GM12891 (cell line): ENCODE data around the gene ZKSCAN2.

ENCODE experiments used
- DNase-seq: peaks from one replicate; pipeline ENCODE4 v3.0.0; 2011; ENCODE audit warnings: low spot score; ENCODE audit not compliant: insufficient read length
- FAIRE-seq: peaks from 2 replicates; lab custom pipeline; 2011; peaks lifted over from hg19 to GRCh38; lab: Jason Lieb, UNC
- PAX5 ChIP-seq: IDR thresholded peaks from 2 replicates; pipeline ENCODE4 v1.6.1; 2011; ENCODE audit warnings: low read length, moderate library complexity, mild to moderate bottlenecking; ENCODE audit not compliant: insufficient read depth, severe bottlenecking
- POLR2A ChIP-seq: IDR thresholded peaks from 2 replicates; pipeline ENCODE4 v1.6.1; 2011; ENCODE audit warnings: low read depth, low read length, control low read depth
- POLR2AphosphoS5 ChIP-seq: IDR thresholded peaks from 2 replicates; pipeline ENCODE4 v1.6.1; 2011; ENCODE audit warnings: low read depth, low read length, control low read depth
- POU2F2 ChIP-seq: IDR thresholded peaks from 2 replicates; pipeline ENCODE4 v1.6.1; 2011; ENCODE audit warnings: low read depth, mild to moderate bottlenecking, control low read depth, low read length, moderate library complexity
- SPI1 ChIP-seq: IDR thresholded peaks from 2 replicates; pipeline ENCODE4 v1.6.1; 2011; ENCODE audit warnings: low read depth, low read length, control low read depth
- TAF1 ChIP-seq: IDR thresholded peaks from 2 replicates; pipeline ENCODE4 v1.6.1; 2011; ENCODE audit warnings: low read depth, low read length, control low read depth

Gene ZKSCAN2

DNA sequence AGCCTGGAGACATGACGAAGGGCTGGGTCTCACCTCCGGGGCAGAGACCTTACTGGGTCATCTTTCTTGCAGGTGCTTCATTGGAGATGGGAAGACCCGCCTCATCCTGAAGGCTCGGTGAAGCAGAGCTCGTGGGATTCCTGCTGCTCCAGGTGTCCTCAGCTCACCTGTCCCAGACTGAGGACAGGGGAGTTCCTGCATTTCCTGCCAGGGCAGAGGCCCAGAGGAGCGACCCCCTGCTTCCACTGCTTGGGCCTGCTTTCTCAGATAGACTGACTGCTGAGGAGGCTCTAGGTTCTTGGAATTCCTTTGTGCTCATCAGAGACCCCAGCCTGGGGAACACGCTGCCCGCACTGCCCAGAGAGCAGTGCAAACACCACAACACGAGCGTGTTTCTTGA lies 29.3 kb downstream of the ZKSCAN2 start:
- FAIRE-seq: no peak
- DNase-seq: no peak
- TF ChIP-seq POLR2A (no peak), SPI1 (no peak), POLR2AphosphoS5 (no peak), TAF1 (no peak), POU2F2 (no peak), PAX5 (no peak)

DNA sequence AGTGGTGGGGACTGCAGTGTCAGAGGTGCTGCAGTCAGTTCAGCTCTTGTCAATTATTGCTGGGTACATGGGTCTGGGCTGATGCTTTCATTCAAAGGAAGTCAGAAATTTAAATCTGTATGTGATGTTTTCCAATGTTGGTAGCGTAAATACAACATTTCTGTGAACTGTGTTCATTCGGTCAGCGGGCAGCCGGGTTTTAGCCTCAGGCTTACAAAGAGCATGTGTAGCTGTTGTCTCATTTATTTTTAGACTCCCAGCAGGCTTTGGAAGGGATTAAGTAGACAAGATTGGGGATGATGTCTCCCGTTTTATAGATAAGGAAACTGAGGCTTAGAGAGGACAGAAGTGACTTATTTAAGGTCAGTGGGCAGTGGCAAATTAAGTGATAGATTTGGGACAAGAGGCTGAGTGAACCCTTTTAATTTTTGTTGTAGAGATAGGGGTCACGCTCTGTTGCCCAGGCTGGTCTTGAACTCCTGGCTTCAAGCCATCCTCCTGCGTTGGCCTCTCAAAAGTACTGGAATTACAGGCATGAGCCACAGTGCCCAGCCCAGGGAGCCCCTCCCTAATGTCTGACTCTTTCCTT lies 32.8 kb downstream of the ZKSCAN2 start:
- TF ChIP-seq TAF1 (no peak), POU2F2 (no peak), PAX5 (peak; percentile 23), SPI1 (no peak)
- peak; percentile 20 for FAIRE-seq
- no peak for DNase-seq

DNA sequence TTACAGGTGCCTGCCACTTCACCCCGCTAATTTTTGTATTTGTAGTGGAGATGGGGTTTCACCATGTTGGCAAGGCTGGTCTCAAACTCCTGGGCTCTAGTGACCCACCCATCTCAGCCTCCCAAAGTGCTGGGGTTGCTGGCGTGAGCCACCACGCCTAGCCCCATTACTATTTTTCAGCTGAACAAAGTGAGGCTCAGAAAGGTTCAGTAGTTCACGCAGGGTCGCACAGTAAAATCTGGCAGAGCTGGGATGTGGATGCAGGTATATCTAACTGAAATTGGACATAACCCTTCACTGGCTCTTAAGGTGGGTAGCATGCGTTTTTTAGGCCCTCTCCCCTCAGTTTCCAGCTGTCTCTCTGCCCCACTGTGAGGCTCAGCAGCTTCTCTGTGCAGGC lies 33.7 kb downstream of the ZKSCAN2 start:
- FAIRE-seq: no peak
- TF ChIP-seq TAF1 (no peak), SPI1 (no peak)
- no peak for DNase-seq

DNA sequence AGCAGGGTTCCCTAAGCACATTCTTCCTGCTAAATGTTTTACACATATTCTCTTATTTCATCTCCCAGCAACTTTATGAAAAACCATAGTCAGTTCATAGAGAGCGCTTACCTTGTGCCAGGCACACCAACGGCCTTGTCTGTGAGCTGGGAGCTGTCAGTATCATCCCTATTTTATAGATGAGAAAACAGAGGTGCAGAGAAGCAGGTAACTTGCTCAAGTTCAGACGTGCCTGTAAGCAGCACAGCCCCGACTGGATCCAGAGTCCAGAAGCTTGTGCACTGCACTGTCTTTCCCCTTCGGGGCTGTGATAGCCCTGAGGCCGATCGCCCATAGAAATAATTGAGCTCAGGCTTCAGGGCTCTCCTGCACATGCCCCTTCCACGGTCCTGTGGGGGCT lies 34.7 kb downstream of the ZKSCAN2 start:
- DNase-seq: no peak
- no peak for FAIRE-seq

DNA sequence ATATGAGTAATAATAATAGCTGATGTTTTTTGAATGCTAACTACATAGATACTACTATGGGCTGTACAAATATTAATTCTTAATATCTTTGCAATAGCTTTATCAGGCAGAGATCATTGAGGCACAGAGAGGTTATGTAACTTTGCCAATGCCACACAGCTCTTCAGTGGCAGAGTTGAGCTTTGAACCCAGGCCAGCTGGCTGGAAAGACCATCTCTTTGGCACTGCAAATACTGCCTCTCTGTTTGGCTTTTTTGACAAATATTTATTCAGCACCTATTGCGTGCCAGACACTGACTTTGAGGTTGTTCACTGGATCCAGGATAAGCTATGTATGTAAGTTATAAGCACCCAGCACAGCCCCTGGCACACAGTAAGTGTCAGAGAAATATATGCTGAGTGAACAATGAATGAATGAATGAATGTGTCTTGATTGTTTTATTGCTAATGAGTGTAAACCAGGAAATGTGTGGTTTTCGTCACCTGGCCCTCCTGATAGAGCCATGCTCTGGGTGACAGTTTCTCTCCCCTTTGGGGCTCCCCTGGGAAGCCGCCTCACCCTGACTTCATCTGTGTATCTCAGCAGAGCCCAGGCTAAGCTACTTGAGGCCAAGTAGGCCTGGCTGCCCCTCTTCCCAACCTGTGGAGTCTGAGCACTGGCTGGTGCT lies 38.4 kb downstream of the ZKSCAN2 start:
- TF ChIP-seq POU2F2 (no peak), POLR2AphosphoS5 (no peak), PAX5 (no peak), POLR2A (no peak), SPI1 (no peak), TAF1 (no peak)
- FAIRE-seq: no peak
- DNase-seq: no peak

More for the DNA sequence above, 34.7 kb downstream of the ZKSCAN2 start:
- TF ChIP-seq SPI1 (no peak), POLR2A (no peak), POU2F2 (no peak), TAF1 (no peak), POLR2AphosphoS5 (no peak), PAX5 (no peak)

DNA sequence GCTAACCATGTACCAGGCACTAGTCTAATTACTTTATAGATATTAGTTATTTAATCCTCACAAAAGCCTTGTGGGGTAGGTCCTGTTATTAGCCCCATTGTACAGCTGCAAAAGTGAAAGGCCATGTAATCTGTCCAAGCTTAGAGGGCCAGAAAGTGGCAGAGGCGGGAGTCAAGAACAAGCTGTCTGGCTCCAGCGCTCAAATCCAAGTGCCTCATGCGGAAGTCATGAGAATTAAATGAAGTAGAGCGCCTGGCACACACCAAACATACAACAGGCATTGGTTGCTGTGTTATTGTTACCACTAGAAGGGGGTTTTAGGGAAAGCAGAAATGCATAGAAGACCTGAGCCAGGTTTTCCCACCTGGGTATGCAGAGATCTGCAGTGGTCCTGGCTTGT lies 39.7 kb downstream of the ZKSCAN2 start:
- DNase-seq: no peak
- FAIRE-seq: no peak
- TF ChIP-seq SPI1: no peak
- TF ChIP-seq POU2F2: no peak
- no peak for TF ChIP-seq POLR2AphosphoS5
- no peak for TF ChIP-seq TAF1

DNA sequence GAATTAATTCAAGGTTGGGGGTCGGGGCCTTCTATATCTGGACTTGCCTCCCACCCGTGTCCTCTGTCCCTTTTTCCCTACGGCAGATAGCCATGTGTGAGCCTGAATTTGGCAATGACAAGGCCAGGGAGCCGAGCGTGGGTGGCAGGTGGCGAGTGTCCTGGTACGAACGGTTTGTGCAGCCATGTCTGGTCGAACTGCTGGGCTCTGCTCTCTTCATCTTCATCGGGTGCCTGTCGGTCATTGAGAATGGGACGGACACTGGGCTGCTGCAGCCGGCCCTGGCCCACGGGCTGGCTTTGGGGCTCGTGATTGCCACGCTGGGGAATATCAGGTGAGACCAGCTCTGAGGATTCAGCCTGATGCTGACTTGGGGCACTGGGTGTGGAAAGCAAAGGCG lies 40.5 kb downstream of the ZKSCAN2 start:
- DNase-seq: no peak
- no peak for TF ChIP-seq SPI1
- TF ChIP-seq POU2F2: no peak
- TF ChIP-seq PAX5: no peak
- TF ChIP-seq POLR2AphosphoS5: no peak
- no peak for TF ChIP-seq POLR2A
- TF ChIP-seq TAF1: no peak
- FAIRE-seq: no peak

DNA sequence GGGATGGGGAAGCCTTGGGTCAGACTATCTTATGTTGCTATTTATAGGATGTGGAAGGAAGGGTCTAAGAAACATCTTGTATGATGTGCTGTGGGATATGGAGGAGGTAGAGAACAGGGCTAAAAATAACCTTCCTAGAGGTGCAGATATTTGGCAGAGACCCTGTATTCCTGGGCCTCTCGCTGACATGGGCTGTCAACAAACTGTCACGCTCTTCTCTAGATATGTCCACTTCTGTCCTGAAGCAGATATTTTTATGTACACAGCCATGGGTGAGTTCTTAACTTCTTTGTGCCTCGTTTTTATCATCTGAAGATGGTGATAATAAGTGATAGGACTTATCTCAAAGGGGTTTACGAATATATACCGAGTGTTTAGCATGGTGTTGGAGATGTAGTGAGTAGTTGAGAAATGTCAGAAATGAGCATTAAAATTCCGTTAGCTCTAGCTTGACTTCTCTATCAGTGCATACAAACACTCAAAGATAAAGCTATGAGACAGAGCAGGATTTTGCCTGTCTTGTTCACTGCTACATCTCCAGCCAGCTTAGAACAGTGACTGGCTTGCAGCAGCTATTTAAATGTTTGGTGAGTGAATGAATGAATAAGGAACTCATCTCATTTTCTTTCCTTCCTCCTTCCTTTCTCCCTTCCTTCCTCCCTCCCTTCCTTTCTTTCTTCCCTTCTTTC lies 43.8 kb downstream of the ZKSCAN2 start:
- no peak for TF ChIP-seq POU2F2
- TF ChIP-seq POLR2A: no peak
- no peak for TF ChIP-seq SPI1
- no peak for TF ChIP-seq POLR2AphosphoS5
- TF ChIP-seq PAX5: no peak
- TF ChIP-seq TAF1: no peak
- no peak for FAIRE-seq
- DNase-seq: no peak

DNA sequence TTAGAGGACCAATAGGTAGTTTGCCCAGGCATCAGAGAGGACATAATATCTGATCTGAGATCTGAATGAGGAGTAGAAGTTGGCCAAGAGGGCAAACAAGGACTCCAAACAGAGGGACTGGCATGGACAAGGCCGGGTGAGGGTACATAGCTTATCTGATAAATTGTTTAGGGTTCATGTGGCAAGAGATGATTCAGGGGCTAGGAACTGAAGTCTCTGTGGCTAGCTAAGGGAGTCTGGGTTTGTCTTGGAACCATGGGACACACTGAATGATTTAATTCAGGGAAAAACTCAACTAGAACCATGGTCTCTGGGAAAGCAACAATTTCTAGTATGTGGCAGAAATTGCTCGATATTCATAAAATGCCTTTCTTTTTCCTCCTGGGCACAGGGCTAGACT lies 45.0 kb downstream of the ZKSCAN2 start:
- no peak for TF ChIP-seq POLR2A
- no peak for TF ChIP-seq TAF1
- TF ChIP-seq SPI1: no peak
- TF ChIP-seq PAX5: no peak
- no peak for TF ChIP-seq POLR2AphosphoS5
- TF ChIP-seq POU2F2: no peak
- DNase-seq (no peak), FAIRE-seq (no peak)

DNA sequence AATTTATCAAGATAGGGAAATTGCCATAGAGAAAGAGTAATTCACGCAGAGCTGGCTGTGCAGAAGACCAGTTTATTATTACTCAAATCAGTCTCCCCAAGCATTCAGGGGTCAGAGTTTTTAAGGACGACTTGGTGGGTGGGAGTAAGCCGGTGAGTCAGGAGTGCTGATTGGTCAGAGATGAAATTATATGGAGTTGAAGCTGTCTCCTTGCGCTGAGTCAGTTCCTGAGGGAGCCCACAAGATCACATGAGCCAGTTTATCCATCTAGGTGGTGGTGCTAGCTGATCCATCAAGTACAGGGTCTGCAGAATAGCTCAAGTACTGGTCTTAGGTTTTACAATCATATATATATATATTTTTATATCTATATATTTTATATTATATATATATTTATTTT lies 46.9 kb downstream of the ZKSCAN2 start:
- DNase-seq: no peak
- TF ChIP-seq POU2F2: no peak
- TF ChIP-seq PAX5: no peak
- no peak for TF ChIP-seq TAF1
- no peak for TF ChIP-seq POLR2A
- TF ChIP-seq POLR2AphosphoS5: no peak
- no peak for TF ChIP-seq SPI1
- FAIRE-seq: no peak
